Pons (tissue), 1 donor: Measurements from ENCODE around the gene DNAJB8.

Experiments used
- DNase-seq: peaks from one replicate; pipeline ENCODE4 v3.0.0-alpha.2; 2016; ENCODE audit warnings: low spot score

The DNAJB8 gene

GRCh38 chr3:128464188-128464587 lies 2.5 kb downstream of the DNAJB8 start:
- no peak for DNase-seq

GRCh38 chr3:128463771-128464170 lies 2.9 kb downstream of the DNAJB8 start:
- no peak for DNase-seq

- DNase-seq: no peak
Observed at GRCh38 chr3:128463354-128463753, 3.3 kb downstream of the DNAJB8 start.

GRCh38 chr3:128462931-128463330 lies 3.8 kb downstream of the DNAJB8 start:
- DNase-seq: no peak

- DNase-seq: no peak
Observed at GRCh38 chr3:128462341-128462910, 4.3 kb downstream of the DNAJB8 start.

- DNase-seq: no peak
Observed at GRCh38 chr3:128461731-128462130, 5.0 kb downstream of the DNAJB8 start.

- DNase-seq: no peak
Observed at GRCh38 chr3:128459461-128459820, 7.2 kb downstream of the DNAJB8 start.

- DNase-seq: no peak
Observed at GRCh38 chr3:128458746-128459460, 7.8 kb downstream of the DNAJB8 start.

GRCh38 chr3:128457937-128458336 lies 8.8 kb downstream of the DNAJB8 start:
- no peak for DNase-seq

- no peak for DNase-seq
Observed at GRCh38 chr3:128456776-128457715, 9.6 kb downstream of the DNAJB8 start.

- no peak for DNase-seq
Observed at GRCh38 chr3:128455786-128456748, 10.6 kb downstream of the DNAJB8 start.

- no peak for DNase-seq
Observed at GRCh38 chr3:128455116-128455515, 11.6 kb downstream of the DNAJB8 start.

- DNase-seq: no peak
Observed at GRCh38 chr3:128454310-128454618, 12.4 kb downstream of the DNAJB8 start.

GRCh38 chr3:128453501-128454309 lies 13.0 kb downstream of the DNAJB8 start:
- no peak for DNase-seq

- DNase-seq: no peak
Observed at GRCh38 chr3:128452678-128453275, 13.9 kb downstream of the DNAJB8 start.

- no peak for DNase-seq
Observed at GRCh38 chr3:128452120-128452519, 14.6 kb downstream of the DNAJB8 start.

GRCh38 chr3:128449111-128449638 lies 17.5 kb downstream of the DNAJB8 start:
- no peak for DNase-seq

GRCh38 chr3:128448491-128448890 lies 18.2 kb downstream of the DNAJB8 start:
- no peak for DNase-seq

- no peak for DNase-seq
Observed at GRCh38 chr3:128447561-128448013, 19.1 kb downstream of the DNAJB8 start.

- DNase-seq: no peak
Observed at GRCh38 chr3:128446821-128447220, 19.9 kb downstream of the DNAJB8 start.
